H9 (cell line): ENCODE results near the gene EIF4E3. TPM values are rescaled to one million over a fixed set of nuclear protein-coding genes. Genes with fewer than 3 reads are reported as not detected.

Experiments used
- DNase-seq: peaks from one replicate; pipeline ENCODE4 v3.0.0-alpha.2; 2017
- H2AFZ ChIP-seq: one replicate; pipeline ENCODE4 v1.6.1; 2013; ENCODE audit warnings: mild to moderate bottlenecking, low read length, control low read depth, moderate library complexity
- H2AK5ac ChIP-seq: 2 replicates; pipeline ENCODE4 v1.6.1; 2013; ENCODE audit warnings: low read length, control low read depth, mixed read lengths; ENCODE audit not compliant: insufficient read length
- H2BK120ac ChIP-seq: one replicate; pipeline ENCODE4 v1.6.1; 2013; ENCODE audit warnings: low read depth, mild to moderate bottlenecking, low read length, control low read depth, inconsistent platforms; ENCODE audit not compliant: poor library complexity, severe bottlenecking
- H2BK12ac ChIP-seq: 2 replicates; pipeline ENCODE4 v1.6.1; 2013; ENCODE audit warnings: low read length, control low read depth, mixed read lengths, low read depth; ENCODE audit not compliant: insufficient read length
- H2BK15ac ChIP-seq: 2 replicates; pipeline ENCODE4 v1.6.1; 2013; ENCODE audit warnings: low read depth, low read length, control low read depth
- H2BK20ac ChIP-seq: one replicate; pipeline ENCODE4 v1.6.1; 2013; ENCODE audit warnings: low read depth, mild to moderate bottlenecking, low read length, control low read depth, inconsistent platforms; ENCODE audit not compliant: poor library complexity, severe bottlenecking
- H2BK5ac ChIP-seq: 2 replicates; pipeline ENCODE4 v1.6.1; 2013; ENCODE audit warnings: low read length, control low read depth, mixed read lengths; ENCODE audit not compliant: insufficient read length
- H3K14ac ChIP-seq: 2 replicates; pipeline ENCODE4 v1.6.1; 2013; ENCODE audit warnings: low read length, control low read depth; ENCODE audit not compliant: insufficient read depth
- H3K18ac ChIP-seq: 2 replicates; pipeline ENCODE4 v1.6.1; 2013; ENCODE audit warnings: low read depth, mild to moderate bottlenecking, mixed read lengths, low read length, control low read depth; ENCODE audit not compliant: insufficient read length
- H3K23ac ChIP-seq: 2 replicates; pipeline ENCODE4 v1.6.1; 2013; ENCODE audit warnings: low read length, control low read depth, mixed read lengths, low read depth; ENCODE audit not compliant: insufficient read length
- H3K23me2 ChIP-seq: 2 replicates; pipeline ENCODE4 v1.6.1; 2013; ENCODE audit warnings: low read depth, mild to moderate bottlenecking, mixed read lengths, low read length, control low read depth; ENCODE audit not compliant: insufficient read length, poor library complexity, severe bottlenecking
- H3K27ac ChIP-seq: 2 replicates; pipeline ENCODE4 v1.5.1; 2013; ENCODE audit warnings: low read length, control low read depth, mixed read lengths, low read depth; ENCODE audit not compliant: insufficient read length
- H3K27me3 ChIP-seq: 2 replicates; pipeline ENCODE4 v1.6.1; 2013; ENCODE audit warnings: low read length, control low read depth, inconsistent platforms; ENCODE audit not compliant: insufficient read depth
- H3K4ac ChIP-seq: 2 replicates; pipeline ENCODE4 v1.6.1; 2013; ENCODE audit warnings: low read depth, mild to moderate bottlenecking, control low read depth, inconsistent platforms, low read length, moderate library complexity
- H3K4me1 ChIP-seq: 2 replicates; pipeline ENCODE4 v1.6.1; 2013; ENCODE audit warnings: low read length, control low read depth, inconsistent platforms; ENCODE audit not compliant: insufficient read depth
- H3K4me2 ChIP-seq: 2 replicates; pipeline ENCODE4 v1.6.1; 2013; ENCODE audit warnings: low read length, control low read depth, mixed read lengths; ENCODE audit not compliant: insufficient read length, insufficient read depth
- H3K56ac ChIP-seq: 2 replicates; pipeline ENCODE4 v1.6.1; 2013; ENCODE audit warnings: low read depth, mild to moderate bottlenecking, mixed read lengths, low read length, control low read depth; ENCODE audit not compliant: insufficient read length
- H3K79me1 ChIP-seq: 2 replicates; pipeline ENCODE4 v1.6.1; 2013; ENCODE audit warnings: low read depth, mild to moderate bottlenecking, moderate library complexity, low read length, control low read depth, inconsistent platforms; ENCODE audit not compliant: insufficient read depth, poor library complexity, severe bottlenecking
- H3K79me2 ChIP-seq: 2 replicates; pipeline ENCODE4 v1.6.1; 2013; ENCODE audit warnings: low read length, control low read depth, inconsistent platforms; ENCODE audit not compliant: insufficient read depth
- H3K9ac ChIP-seq: 2 replicates; pipeline ENCODE4 v1.6.1; 2013; ENCODE audit warnings: low read length, control low read depth, mixed read lengths; ENCODE audit not compliant: insufficient read length; ENCODE audit errors: extremely low read depth
- H3K9me3 ChIP-seq: one replicate; pipeline ENCODE4 v1.6.1; 2013; ENCODE audit warnings: low read depth, low read length, inconsistent platforms; ENCODE audit not compliant: control insufficient read depth
- H3T11ph ChIP-seq: one replicate; pipeline ENCODE4 v1.6.1; 2013; ENCODE audit warnings: mild to moderate bottlenecking, low read length, control low read depth, inconsistent platforms
- H4K20me1 ChIP-seq: one replicate; pipeline ENCODE4 v1.6.1; 2013; ENCODE audit not compliant: control insufficient read depth, insufficient read length, insufficient read depth
- H4K5ac ChIP-seq: 2 replicates; pipeline ENCODE4 v1.6.1; 2013; ENCODE audit warnings: low read depth, mild to moderate bottlenecking, mixed read lengths, low read length, control low read depth; ENCODE audit not compliant: insufficient read length
- H4K8ac ChIP-seq: replicated peaks from 2 replicates; pipeline ENCODE4 v1.6.1; 2013; ENCODE audit warnings: low read length, control low read depth, mixed read lengths, low read depth; ENCODE audit not compliant: insufficient read length
- H4K91ac ChIP-seq: 2 replicates; pipeline ENCODE4 v1.6.1; 2013; ENCODE audit warnings: low read depth, mild to moderate bottlenecking, moderate library complexity, mixed read lengths, low read length, control low read depth; ENCODE audit not compliant: insufficient read length
- H3K27ac Mint-ChIP-seq, 3 experiments: 2 replicates in 2 of 3; 3 replicates in 1 of 3; pipeline ENCODE4 v1.8.0; 2020 to 2021; ENCODE audit warnings: mixed read lengths in 3 of 3, mild to moderate bottlenecking in 1 of 3, moderate library complexity in 1 of 3
- H3K27me3 Mint-ChIP-seq: 2 replicates; pipeline ENCODE4 v1.8.0; 2021; ENCODE audit warnings: low read depth, mild to moderate bottlenecking, moderate library complexity, mixed read lengths
- H3K36me3 Mint-ChIP-seq, 3 experiments: 2 replicates in 2 of 3; 3 replicates in 1 of 3; pipeline ENCODE4 v1.8.0; 2020 to 2021; ENCODE audit warnings: low read depth in 3 of 3, mixed read lengths in 3 of 3; ENCODE audit not compliant: insufficient read depth in 1 of 3
- H3K4me1 Mint-ChIP-seq, 2 experiments: 2 replicates each; pipeline ENCODE4 v1.8.0; 2020; ENCODE audit warnings: mixed read lengths in 2 of 2
- H3K4me3 Mint-ChIP-seq, 2 experiments: 2 replicates in 1 of 2; 3 replicates in 1 of 2; pipeline ENCODE4 v1.8.0; 2020 to 2021; ENCODE audit warnings: mild to moderate bottlenecking in 2 of 2, mixed read lengths in 2 of 2, moderate library complexity in 1 of 2
- H3K9me3 Mint-ChIP-seq, 2 experiments: 2 replicates in 1 of 2; 3 replicates in 1 of 2; pipeline ENCODE4 v1.8.0; 2020; ENCODE audit warnings: mild to moderate bottlenecking in 2 of 2, mixed read lengths in 2 of 2, moderate library complexity in 1 of 2
- CTCF ChIP-seq: fragments of 200-600 bp; sonication (generic); conservative IDR thresholded peaks from 3 replicates; pipeline ENCODE4 v1.8.0; 2021; ENCODE audit warnings: antibody characterized with exemption, mild to moderate bottlenecking
- WGBS: extraction: QIAGEN DNeasy Blood & Tissue Kit; methylation state at CpG from one replicate; pipeline ENCODE4 v1.1.7; 2013; ENCODE audit warnings: missing lambda C conversion rate, low lambda C conversion rate, mixed read lengths; ENCODE audit not compliant: insufficient read length; ENCODE audit errors: extremely low coverage; 5-methylcytosine and 5-hydroxymethylcytosine counted together
- total RNA-seq: library from RNA; stranded (reverse); gene quantifications from 2 replicates; pipeline ENCODE4 v1.2.1, GENCODE V29; 2021

Gene EIF4E3
- total RNA-seq, 1 experiment from 2014 or later: 12.9 TPM

- H3K56ac ChIP-seq: no peak overlapping the region
- H3K9me3 ChIP-seq: no peaks in the 10 kb centered on the region
- H3K4me2 ChIP-seq: no peak overlapping the region
- Mint-ChIP-seq H3K27me3 (no peaks in the 10 kb centered on the region), H3K4me1 (peaks cover 34 to 38% of the 10 kb centered on the region in 2 experiments), H3K27ac (peak overlapping the region in 2 of 3 experiments; percentile 11 to 93; a peak in 3 of 7 replicates), H3K9me3 (peaks cover 0 to 3% of the 10 kb centered on the region in 2 experiments; a peak in 2 of 5 replicates), H3K4me3 (no peak overlapping the region), H3K36me3 (peaks cover 3 to 7% (median 7%) of the 10 kb centered on the region in 3 experiments)
- no peak overlapping the region for H4K8ac ChIP-seq
- H3K4ac ChIP-seq: no peak overlapping the region
- H3K23me2 ChIP-seq: no peaks in the 10 kb centered on the region
- no peak overlapping the region for H3K18ac ChIP-seq
- H2AK5ac ChIP-seq: no peak overlapping the region
- H3K4me1 ChIP-seq: peaks cover 4% of the 10 kb centered on the region; the same call in 1 of the 2 replicates
- H2BK120ac ChIP-seq: no peak overlapping the region
- H2BK5ac ChIP-seq: no peak overlapping the region
- H3K14ac ChIP-seq: no peak overlapping the region
- H3K27ac ChIP-seq: no peak overlapping the region
- H3K79me1 ChIP-seq: no peaks in the 10 kb centered on the region
- TF ChIP-seq CTCF: no peak
- no peaks in the 10 kb centered on the region for H3K27me3 ChIP-seq
- H2BK20ac ChIP-seq: no peak overlapping the region
- H4K20me1 ChIP-seq: no peaks in the 10 kb centered on the region
- no peak overlapping the region for H3K23ac ChIP-seq
- no peak overlapping the region for H4K91ac ChIP-seq
- no peak for DNase-seq
- no peak overlapping the region for H3K9ac ChIP-seq
- no peak overlapping the region for H4K5ac ChIP-seq
- no CpG with 5 or more reads among the region's 7 CpGs for WGBS
- H2BK15ac ChIP-seq: no peak overlapping the region
- no peak overlapping the region for H3T11ph ChIP-seq
- no peak overlapping the region for H2AFZ ChIP-seq
- H3K79me2 ChIP-seq: no peaks in the 10 kb centered on the region
- no peak overlapping the region for H2BK12ac ChIP-seq
Observed at GRCh38 chr3:71684046-71684756, 41.0 kb downstream of the EIF4E3 start.
